PFSK-1 (cell line): ENCODE results near the gene TPK1.

Experiments used
- FOXP2 ChIP-seq: optimal IDR thresholded peaks from 2 replicates; pipeline ENCODE3; 2011; ENCODE audit warnings: borderline replicate concordance, control low read depth, inconsistent platforms; ENCODE audit not compliant: insufficient read depth; ENCODE audit errors: extremely low read length, extremely low read depth
- POLR2AphosphoS5 ChIP-seq: IDR thresholded peaks from 2 replicates; pipeline ENCODE4 v1.6.1; 2012; ENCODE audit warnings: low read depth, mild to moderate bottlenecking, control low read depth, low read length, moderate library complexity
- SIN3A ChIP-seq: IDR thresholded peaks from 2 replicates; pipeline ENCODE4 v1.6.1; 2012; ENCODE audit warnings: mild to moderate bottlenecking, low read length, moderate library complexity, borderline replicate concordance; ENCODE audit not compliant: insufficient read depth
- TAF1 ChIP-seq: IDR thresholded peaks from 2 replicates; pipeline ENCODE4 v1.6.1; 2012; ENCODE audit warnings: low read length, control low read depth, borderline replicate concordance; ENCODE audit not compliant: insufficient read depth
- TF ChIP-seq, protein P1 (sequence below), 2 experiments: IDR thresholded peaks; 2 replicates each; pipeline versions ENCODE4 v1.6.1 to v1.8.0; 2011 to 2012; ENCODE audit warnings: low read depth in 2 of 2, low read length in 2 of 2, control low read depth in 1 of 2, inconsistent platforms in 1 of 2, mild to moderate bottlenecking in 1 of 2, moderate library complexity in 1 of 2; ENCODE audit not compliant: insufficient read depth in 1 of 2

Gene TPK1

DNA sequence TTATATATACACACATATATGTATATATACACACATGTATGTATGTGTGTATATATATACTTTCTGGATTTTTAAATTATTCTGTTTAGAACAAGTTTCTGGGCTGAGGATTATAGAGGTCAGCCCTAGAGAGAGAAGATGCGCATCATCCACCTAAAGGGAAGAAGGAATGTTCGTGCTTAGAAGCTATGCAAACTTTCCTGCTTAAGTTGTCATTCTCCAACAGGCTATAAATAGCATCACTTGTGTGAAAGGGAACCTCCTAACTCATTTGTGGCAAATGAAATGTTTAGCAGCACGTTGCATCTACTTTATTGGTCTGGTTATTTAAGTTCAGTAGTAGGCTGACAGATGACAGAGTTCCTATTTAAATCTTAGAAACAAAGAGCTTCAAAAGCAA, 23.9 kb upstream of the TPK1 start:
- TF ChIP-seq FOXP2: no peak

DNA sequence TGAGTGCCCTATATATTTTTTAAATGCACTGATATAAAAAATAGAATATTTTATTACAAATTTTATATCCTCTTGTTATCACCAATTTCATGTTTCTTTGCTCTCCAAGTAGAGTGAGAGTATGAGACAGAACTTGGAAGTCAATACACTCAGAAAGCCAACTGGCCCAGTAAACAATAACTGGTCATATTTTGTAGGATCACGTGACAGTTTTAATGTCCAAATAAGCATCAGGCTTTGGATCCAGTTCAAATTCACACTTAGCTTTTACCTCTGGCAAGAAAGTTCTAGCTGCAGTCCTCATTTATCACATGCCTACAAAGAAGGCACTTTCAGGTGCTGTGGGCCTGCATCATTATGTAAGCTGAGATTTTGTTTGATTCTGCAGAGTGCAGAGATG, 21.6 kb upstream of the TPK1 start:
- no peak for TF ChIP-seq FOXP2
- no peak for TF ChIP-seq TAF1
- TF ChIP-seq, protein P1, sequence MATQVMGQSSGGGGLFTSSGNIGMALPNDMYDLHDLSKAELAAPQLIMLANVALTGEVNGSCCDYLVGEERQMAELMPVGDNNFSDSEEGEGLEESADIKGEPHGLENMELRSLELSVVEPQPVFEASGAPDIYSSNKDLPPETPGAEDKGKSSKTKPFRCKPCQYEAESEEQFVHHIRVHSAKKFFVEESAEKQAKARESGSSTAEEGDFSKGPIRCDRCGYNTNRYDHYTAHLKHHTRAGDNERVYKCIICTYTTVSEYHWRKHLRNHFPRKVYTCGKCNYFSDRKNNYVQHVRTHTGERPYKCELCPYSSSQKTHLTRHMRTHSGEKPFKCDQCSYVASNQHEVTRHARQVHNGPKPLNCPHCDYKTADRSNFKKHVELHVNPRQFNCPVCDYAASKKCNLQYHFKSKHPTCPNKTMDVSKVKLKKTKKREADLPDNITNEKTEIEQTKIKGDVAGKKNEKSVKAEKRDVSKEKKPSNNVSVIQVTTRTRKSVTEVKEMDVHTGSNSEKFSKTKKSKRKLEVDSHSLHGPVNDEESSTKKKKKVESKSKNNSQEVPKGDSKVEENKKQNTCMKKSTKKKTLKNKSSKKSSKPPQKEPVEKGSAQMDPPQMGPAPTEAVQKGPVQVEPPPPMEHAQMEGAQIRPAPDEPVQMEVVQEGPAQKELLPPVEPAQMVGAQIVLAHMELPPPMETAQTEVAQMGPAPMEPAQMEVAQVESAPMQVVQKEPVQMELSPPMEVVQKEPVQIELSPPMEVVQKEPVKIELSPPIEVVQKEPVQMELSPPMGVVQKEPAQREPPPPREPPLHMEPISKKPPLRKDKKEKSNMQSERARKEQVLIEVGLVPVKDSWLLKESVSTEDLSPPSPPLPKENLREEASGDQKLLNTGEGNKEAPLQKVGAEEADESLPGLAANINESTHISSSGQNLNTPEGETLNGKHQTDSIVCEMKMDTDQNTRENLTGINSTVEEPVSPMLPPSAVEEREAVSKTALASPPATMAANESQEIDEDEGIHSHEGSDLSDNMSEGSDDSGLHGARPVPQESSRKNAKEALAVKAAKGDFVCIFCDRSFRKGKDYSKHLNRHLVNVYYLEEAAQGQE (IDR thresholded peaks at IDR 0.05; ENCODE audit: insufficient read depth in 1 of 2, low read depth in 2 of 2, low read length in 2 of 2): no peak
- no peak for TF ChIP-seq SIN3A
- no peak for TF ChIP-seq POLR2AphosphoS5

DNA sequence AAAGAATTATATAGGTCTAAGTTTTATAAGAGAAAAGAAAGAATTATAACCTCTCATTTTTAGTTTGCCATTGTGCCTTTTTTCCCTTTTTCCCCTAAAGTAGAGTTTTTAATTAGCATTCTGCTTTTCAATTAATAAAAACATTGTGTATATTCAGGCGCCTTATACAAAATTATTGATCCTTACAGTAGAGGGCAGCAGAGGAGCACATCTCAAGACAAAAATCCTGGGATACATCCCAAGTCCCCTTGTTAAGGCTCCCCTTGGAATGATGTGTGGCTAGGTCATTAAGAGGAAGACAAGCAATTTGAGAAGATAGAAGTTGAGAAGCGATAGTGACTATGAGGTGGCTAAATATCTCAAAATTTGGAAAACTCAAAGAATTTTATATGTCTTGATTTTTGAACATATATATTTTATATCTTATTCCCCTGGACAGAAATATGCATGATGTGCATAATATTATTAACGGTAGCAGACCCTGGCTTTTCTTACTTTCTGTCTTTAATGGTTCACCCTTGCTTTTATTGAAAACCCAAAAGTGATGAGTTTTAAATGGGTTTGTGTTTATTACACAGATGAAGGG, 19.1 kb upstream of the TPK1 start:
- TF ChIP-seq FOXP2 (no peak), SIN3A (no peak), POLR2AphosphoS5 (no peak), TAF1 (no peak)
- TF ChIP-seq, protein P1 (IDR thresholded peaks at IDR 0.05; ENCODE audit: insufficient read depth in 1 of 2, low read depth in 2 of 2, low read length in 2 of 2): no peak

DNA sequence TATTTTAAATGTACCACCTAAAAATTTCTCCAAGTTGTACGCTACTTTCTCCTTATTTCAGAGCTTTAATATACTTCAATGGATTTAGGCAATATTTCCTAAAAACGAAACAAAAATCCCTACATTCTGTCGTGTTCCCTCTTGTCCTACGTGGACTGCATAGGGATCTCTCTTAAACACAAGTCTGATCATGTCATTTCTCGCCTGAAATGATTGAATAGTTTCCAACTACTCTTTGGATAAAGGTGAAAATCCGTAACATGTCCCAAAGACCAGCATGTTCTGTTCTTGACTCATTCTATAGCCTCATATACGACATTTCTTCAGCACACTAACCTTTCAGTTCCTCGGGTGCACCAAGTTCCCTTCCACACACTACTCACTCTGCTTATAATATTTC, 17.7 kb upstream of the TPK1 start:
- TF ChIP-seq FOXP2: no peak
- no peak for TF ChIP-seq SIN3A
- TF ChIP-seq, protein P1 (IDR thresholded peaks at IDR 0.05; ENCODE audit: insufficient read depth in 1 of 2, low read depth in 2 of 2, low read length in 2 of 2): no peak
- no peak for TF ChIP-seq TAF1
- TF ChIP-seq POLR2AphosphoS5: no peak

DNA sequence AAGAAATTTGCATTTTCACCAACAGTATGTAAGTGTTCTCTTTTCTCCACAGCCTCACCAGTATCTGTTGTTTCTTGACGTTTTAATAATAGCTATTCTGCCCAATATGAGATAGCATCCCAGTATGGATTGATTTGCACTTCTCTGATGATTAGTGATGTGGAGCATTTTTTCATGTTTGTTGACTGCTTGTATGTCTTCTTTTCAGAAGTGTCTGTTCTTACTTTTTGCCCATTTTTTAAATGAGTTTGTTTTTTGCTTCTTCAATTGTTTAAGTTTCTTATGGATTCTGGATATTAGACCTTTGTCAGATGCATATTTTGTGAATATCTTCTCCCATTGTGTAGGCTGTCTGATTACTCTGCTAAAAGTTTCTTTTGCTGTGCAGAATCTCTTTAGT, 12.2 kb upstream of the TPK1 start:
- TF ChIP-seq, protein P1 (IDR thresholded peaks at IDR 0.05; ENCODE audit: insufficient read depth in 1 of 2, low read depth in 2 of 2, low read length in 2 of 2): no peak
- TF ChIP-seq SIN3A: no peak
- no peak for TF ChIP-seq TAF1
